Measurements from ENCODE around the gene MYL11.

- TF ChIP-seq FOXP2 (optimal IDR thresholded peaks at IDR 0.05; ENCODE audit: control extremely low read depth, extremely low read length, insufficient read depth) (no peak), EZH2 (IDR thresholded peaks at IDR 0.05) (no peak), POLR2AphosphoS5 (IDR thresholded peaks at IDR 0.05; ENCODE audit: borderline replicate concordance, low read depth, low read length) (no peak)
These were observed 2.6 kb downstream of the MYL11 start for GRCh38 chr16:30377050-30377811.

Data from SK-N-MC (cell line).